IMR-90 (cell line): ENCODE measurements around the gene ZNF579. TPM values are rescaled to one million over a fixed set of nuclear protein-coding genes. Genes with fewer than 3 reads are reported as not detected.
A peak's percentile ranks its signal among the peaks of the same experiment; 100 is the strongest.

Source experiments
- ATAC-seq: fragments of 200-7000 bp; cut with Tn5 transposase; 2 replicates; pipeline ENCODE4 v1.9.1; 2020; ENCODE audit warnings: low read depth, mild to moderate bottlenecking, moderate library complexity
- BruUV-seq: library from RNA; stranded (reverse); fragments of 400-500 nt; replicated peaks from 2 replicates; lab custom pipeline; 2021; lab: Mats Ljungman, UMichigan
- CTCF ChIA-PET: fragments of 300-600 bp; formaldehyde crosslinking; extraction: SDS; loops from one replicate; lab custom pipeline; 2021; ENCODE audit warnings: antibody characterized with exemption; lab: Yijun Ruan, JAX
- POLR2A ChIA-PET: fragments of 300-600 bp; sonication (Branson Sonifier 250); formaldehyde crosslinking; loops from one replicate; lab custom pipeline; 2022; ENCODE audit warnings: antibody characterized with exemption; ENCODE audit not compliant: unreplicated experiment; lab: Charles Lee
- DNase-seq: peaks from one replicate; pipeline ENCODE4 v3.0.0; 2013
- H2AFZ ChIP-seq: replicated peaks from 2 replicates; pipeline ENCODE3; 2013; ENCODE audit warnings: low read length, mild to moderate bottlenecking; ENCODE audit not compliant: poor library complexity
- H2AK5ac ChIP-seq: 2 replicates; pipeline ENCODE4 v1.6.1; 2013; ENCODE audit warnings: low read depth, low read length, inconsistent platforms
- H2AK9ac ChIP-seq: replicated peaks from 2 replicates; pipeline ENCODE3; 2013; ENCODE audit warnings: mild to moderate bottlenecking, low read depth, low read length, moderate library complexity; ENCODE audit not compliant: poor library complexity
- H2BK120ac ChIP-seq: 2 replicates; pipeline ENCODE4 v1.6.1; 2013; ENCODE audit warnings: low read depth, low read length, inconsistent platforms
- H2BK15ac ChIP-seq: 3 replicates; pipeline ENCODE4 v1.6.1; 2013; ENCODE audit warnings: low read depth, low read length, inconsistent platforms
- H2BK20ac ChIP-seq: 2 replicates; pipeline ENCODE4 v1.6.1; 2013; ENCODE audit warnings: low read depth, mild to moderate bottlenecking, inconsistent platforms, low read length, moderate library complexity
- H2BK5ac ChIP-seq: 2 replicates; pipeline ENCODE4 v1.6.1; 2013; ENCODE audit warnings: mild to moderate bottlenecking, low read depth, low read length, inconsistent platforms; ENCODE audit not compliant: poor library complexity, severe bottlenecking
- H3K14ac ChIP-seq: replicated peaks from 2 replicates; pipeline ENCODE4 v1.6.1; 2013; ENCODE audit warnings: low read depth, low read length, inconsistent platforms
- H3K18ac ChIP-seq: 2 replicates; pipeline ENCODE4 v1.6.1; 2013; ENCODE audit warnings: low read depth, low read length, control low read depth
- H3K23ac ChIP-seq: 2 replicates; pipeline ENCODE4 v1.6.1; 2013; ENCODE audit warnings: low read depth, low read length, inconsistent platforms
- H3K27ac ChIP-seq: 2 replicates; pipeline ENCODE4 v1.5.1; 2013; ENCODE audit warnings: mild to moderate bottlenecking, control low read depth, low read length; ENCODE audit not compliant: insufficient read depth
- H3K27me3 ChIP-seq: 2 replicates; pipeline ENCODE4 v1.6.1; 2013; ENCODE audit warnings: low read length; ENCODE audit not compliant: control insufficient read depth, insufficient read depth
- H3K36me3 ChIP-seq: 2 replicates; pipeline ENCODE4 v1.6.1; 2013; ENCODE audit warnings: low read length, mixed read lengths; ENCODE audit not compliant: control insufficient read depth, insufficient read depth
- H3K4ac ChIP-seq: 2 replicates; pipeline ENCODE4 v1.6.1; 2013; ENCODE audit warnings: low read depth, low read length, inconsistent platforms
- H3K4me1 ChIP-seq: 2 replicates; pipeline ENCODE4 v1.6.1; 2013; ENCODE audit warnings: low read length, mixed read lengths; ENCODE audit not compliant: control insufficient read depth, insufficient read depth
- H3K4me2 ChIP-seq: 2 replicates; pipeline ENCODE4 v1.6.1; 2013; ENCODE audit warnings: low read depth, mild to moderate bottlenecking, control low read depth, low read length, moderate library complexity
- H3K4me3 ChIP-seq: 2 replicates; pipeline ENCODE4 v1.5.1; 2013; ENCODE audit warnings: low read depth, mild to moderate bottlenecking, control low read depth, low read length, moderate library complexity; ENCODE audit not compliant: insufficient read depth
- H3K56ac ChIP-seq: 2 replicates; pipeline ENCODE4 v1.6.1; 2013; ENCODE audit warnings: low read length, inconsistent platforms; ENCODE audit not compliant: insufficient read depth; ENCODE audit errors: extremely low read depth
- H3K79me1 ChIP-seq, 2 experiments: 2 replicates each; pipeline ENCODE4 v1.6.1; 2013; ENCODE audit warnings: low read length in 2 of 2, inconsistent platforms in 1 of 2, low read depth in 1 of 2
- H3K9ac ChIP-seq: 2 replicates; pipeline ENCODE4 v1.6.1; 2013; ENCODE audit warnings: low read depth, low read length, control low read depth
- H3K9me1 ChIP-seq: 2 replicates; pipeline ENCODE4 v1.6.1; 2013; ENCODE audit warnings: low read length, inconsistent platforms; ENCODE audit not compliant: insufficient read depth
- H3K9me3 ChIP-seq: 2 replicates; pipeline ENCODE4 v1.6.1; 2013; ENCODE audit warnings: low read length; ENCODE audit not compliant: control insufficient read depth, insufficient read depth
- H4K20me1 ChIP-seq: 2 replicates; pipeline ENCODE4 v1.6.1; 2013; ENCODE audit warnings: low read length, inconsistent platforms; ENCODE audit not compliant: insufficient read depth
- H4K5ac ChIP-seq: 2 replicates; pipeline ENCODE4 v1.6.1; 2013; ENCODE audit warnings: mild to moderate bottlenecking, low read depth, low read length, control low read depth
- H4K8ac ChIP-seq, 2 experiments: 2 replicates each; pipeline ENCODE4 v1.6.1; 2013; ENCODE audit warnings: low read depth in 2 of 2, low read length in 2 of 2, control low read depth in 1 of 2, inconsistent platforms in 1 of 2
- H4K91ac ChIP-seq: 2 replicates; pipeline ENCODE4 v1.6.1; 2013; ENCODE audit warnings: low read depth, low read length, inconsistent platforms; ENCODE audit not compliant: insufficient read depth
- BHLHE40 ChIP-seq: fragments of 150-350 bp; IDR thresholded peaks from 2 replicates; pipeline ENCODE4 v1.6.1; 2016; ENCODE audit warnings: mild to moderate bottlenecking, low read depth, low read length
- CEBPB ChIP-seq: IDR thresholded peaks from 2 replicates; pipeline ENCODE4 v1.6.1; 2012; ENCODE audit warnings: low read depth, low read length, improper control_type of control experiment
- CHD1 ChIP-seq: IDR thresholded peaks from 2 replicates; pipeline ENCODE4 v1.6.1; 2012; ENCODE audit warnings: low read depth, low read length, improper control_type of control experiment
- CTCF ChIP-seq: conservative IDR thresholded peaks from 2 replicates; pipeline ENCODE4 v1.5.1; 2012; ENCODE audit warnings: mild to moderate bottlenecking, low read depth, low read length, improper control_type of control experiment
- MAFK ChIP-seq: IDR thresholded peaks from 2 replicates; pipeline ENCODE4 v1.6.1; 2012; ENCODE audit warnings: low read depth, low read length, improper control_type of control experiment
- MAZ ChIP-seq: IDR thresholded peaks from 2 replicates; pipeline ENCODE4 v1.6.1; 2012; ENCODE audit warnings: low read depth, mild to moderate bottlenecking, low read length, improper control_type of control experiment, moderate library complexity, borderline replicate concordance
- MXI1 ChIP-seq: IDR thresholded peaks from 2 replicates; pipeline ENCODE4 v1.6.1; 2012; ENCODE audit warnings: low read depth, mild to moderate bottlenecking, low read length, moderate library complexity, borderline replicate concordance
- NFE2L2 ChIP-seq: fragments of 150-350 bp; IDR thresholded peaks from 2 replicates; pipeline ENCODE4 v1.6.1; 2016; ENCODE audit warnings: low read depth, mild to moderate bottlenecking, low read length
- POLR2A ChIP-seq: IDR thresholded peaks from 2 replicates; pipeline ENCODE4 v1.6.1; 2012; ENCODE audit warnings: mild to moderate bottlenecking, low read depth, low read length
- RAD21 ChIP-seq: IDR thresholded peaks from 2 replicates; pipeline ENCODE4 v1.6.1; 2012; ENCODE audit warnings: low read length, improper control_type of control experiment
- RCOR1 ChIP-seq: IDR thresholded peaks from 2 replicates; pipeline ENCODE4 v1.6.1; 2012; ENCODE audit warnings: mild to moderate bottlenecking, low read length, improper control_type of control experiment; ENCODE audit not compliant: insufficient replicate concordance
- SMC3 ChIP-seq: fragments of 150-350 bp; IDR thresholded peaks from 2 replicates; pipeline ENCODE4 v1.6.1; 2016; ENCODE audit warnings: low read depth, mild to moderate bottlenecking, antibody characterized with exemption, low read length, moderate library complexity
- WGBS, 2 experiments: methylation state at CpG; one replicate each; pipeline versions ENCODE4 v1.1.5 to v1.1.7; 2013; ENCODE audit warnings: missing lambda C conversion rate in 2 of 2; ENCODE audit not compliant: insufficient read length in 1 of 2; ENCODE audit errors: extremely low coverage in 2 of 2; 5-methylcytosine and 5-hydroxymethylcytosine counted together
- dilution Hi-C: fragments of 300-500 bp; cut with HindIII; formaldehyde crosslinking; loops from one replicate; pipeline ENCODE4 v1.14.3; 2018; ENCODE audit warnings: low sequenced_read_pairs; ENCODE audit not compliant: unreplicated experiment
- in situ Hi-C: fragments of 300-500 bp; cut with MboI; formaldehyde crosslinking; loops from 3 replicates; pipeline ENCODE4 v1.14.3; 2019; ENCODE audit warnings: low sequenced_read_pairs, inconsistent platforms, mixed read lengths
- intact Hi-C: fragments of 100-400 bp; cut with micrococcal nuclease; formaldehyde crosslinking; loops from 2 replicates; pipeline ENCODE4 v1.10.0; 2022
- polyA plus RNA-seq, 3 experiments: library from polyadenylated mRNA; depleted of rRNA; stranded (reverse); fragments of >200 nt; gene quantifications; 2 replicates each; pipeline ENCODE4 v1.2.3, GENCODE V29; 2012; ENCODE audit warnings: low replicate concordance in 1 of 3
- total RNA-seq: library from RNA; depleted of rRNA; stranded (reverse); fragments of >200 nt; gene quantifications from 2 replicates; pipeline ENCODE4 v1.2.3, GENCODE V29; 2012
- TF ChIP-seq, protein P1 (sequence below): fragments of 150-350 bp; IDR thresholded peaks from 2 replicates; pipeline ENCODE4 v1.6.1; 2016; ENCODE audit warnings: low read depth, mild to moderate bottlenecking, low read length, moderate library complexity, borderline replicate concordance

Gene ZNF579
- total and polyA plus RNA-seq, 2 of the 4 experiments (the other 2 are of a cell fraction): 0.54 to 9.0 TPM

- peak; percentile 96 for TF ChIP-seq MAZ
Observed at GRCh38 chr19:55599842-55600661, 19.4 kb upstream of the ZNF579 start, which contains the start of gene ZNF524 (continued).

DNA sequence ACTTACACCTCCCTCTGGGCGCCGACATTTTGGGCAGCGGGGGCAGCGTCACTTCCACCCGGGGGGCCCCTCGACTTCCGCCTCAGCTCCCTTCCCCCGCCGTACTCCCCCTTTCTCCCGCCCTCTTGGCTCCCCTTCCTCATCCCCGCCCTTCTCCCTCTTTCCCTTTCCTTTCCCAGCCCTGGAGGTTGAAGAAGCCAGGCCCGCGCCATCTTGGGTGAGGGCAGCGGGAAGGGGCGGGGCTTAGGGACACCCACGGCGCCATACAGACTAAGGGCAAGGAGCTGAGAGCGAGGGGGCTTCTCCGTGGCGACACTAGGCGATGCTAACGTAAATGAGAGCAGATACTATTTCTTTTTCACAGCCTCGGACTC, 18.8 kb upstream of the ZNF579 start, which contains the start of gene FIZ1:
TSS of gene FIZ1 (minus strand) at position 50 of the 374 bp plus-strand sequence. CDS start 1,652 bp downstream, outside the sequence.
- no TSS peak for BruUV-seq
- Histone ChIP-seq H2BK5ac (peak within 1 kb of the TSS; percentile 96), H3K4me1 (peaks cover 4% of the 10 kb centered on the region; the same call in 1 of the 2 replicates), H3K4me2 (peak within 1 kb of the TSS; percentile 69), H2AK9ac (peak within 1 kb of the TSS; percentile 100), H4K20me1 (no peaks in the 10 kb centered on the region), H3K4ac (peak within 1 kb of the TSS; percentile 100), H3K9me1 (peaks cover 13% of the 10 kb centered on the region), H4K5ac (peak within 1 kb of the TSS; percentile 87), H3K14ac (peak within 1 kb of the TSS; percentile 100), H3K18ac (peak within 1 kb of the TSS; percentile 86), H3K56ac (peak within 1 kb of the TSS; percentile 100), H3K36me3 (peaks cover 20% of the 10 kb centered on the region), H3K27ac (peak within 1 kb of the TSS; percentile 95), H3K9ac (peak within 1 kb of the TSS; percentile 95), H3K23ac (peak within 1 kb of the TSS; percentile 100), H2BK15ac (peak within 1 kb of the TSS; percentile 100; the same call in 2 of the 3 replicates), H3K4me3 (peak within 1 kb of the TSS; percentile 56), H2BK20ac (peak within 1 kb of the TSS; percentile 99), H4K91ac (peak within 1 kb of the TSS; percentile 99), H4K8ac (peak within 1 kb of the TSS; percentile 97 to 100), H2AK5ac (peak within 1 kb of the TSS; percentile 99), H3K9me3 (no peaks in the 10 kb centered on the region), H2AFZ (peak within 1 kb of the TSS; percentile 98), H3K79me1 (peaks cover 19 to 36% of the 10 kb centered on the region in 2 experiments), H2BK120ac (peak within 1 kb of the TSS; percentile 99), H3K27me3 (no peaks in the 10 kb centered on the region)
- peak; percentile 82 for ATAC-seq
- POLR2A ChIA-PET: interaction anchor here (0.7 to 1.4 kb wide), 5 partner anchors 14 to 26 kb away, joined by 3 to 10 read pairs (median 4); partner anchors contain the start of gene ZNF579
- intact Hi-C loops (no loop called here), dilution Hi-C loops (no loop called here), in situ Hi-C loops (no loop called here)
- 0% methylated on average over 9 of the region's 23 CpGs; no CpG with 5 or more reads in 1 of the 2 experiments for WGBS, 2 experiments
- CTCF ChIA-PET: interaction anchor here (1.3 kb wide), 1 partner anchor 132 kb away, joined by 6 read pairs; no protein-coding TSS in a partner anchor
- peak; percentile 98 for DNase-seq
- TF ChIP-seq MXI1: no peak
- no peak for TF ChIP-seq CTCF
- TF ChIP-seq, protein P1, sequence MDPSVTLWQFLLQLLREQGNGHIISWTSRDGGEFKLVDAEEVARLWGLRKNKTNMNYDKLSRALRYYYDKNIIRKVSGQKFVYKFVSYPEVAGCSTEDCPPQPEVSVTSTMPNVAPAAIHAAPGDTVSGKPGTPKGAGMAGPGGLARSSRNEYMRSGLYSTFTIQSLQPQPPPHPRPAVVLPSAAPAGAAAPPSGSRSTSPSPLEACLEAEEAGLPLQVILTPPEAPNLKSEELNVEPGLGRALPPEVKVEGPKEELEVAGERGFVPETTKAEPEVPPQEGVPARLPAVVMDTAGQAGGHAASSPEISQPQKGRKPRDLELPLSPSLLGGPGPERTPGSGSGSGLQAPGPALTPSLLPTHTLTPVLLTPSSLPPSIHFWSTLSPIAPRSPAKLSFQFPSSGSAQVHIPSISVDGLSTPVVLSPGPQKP: no peak
- no peak for TF ChIP-seq RAD21
- TF ChIP-seq RCOR1: no peak
- no peak for TF ChIP-seq SMC3
- no peak for TF ChIP-seq NFE2L2
- TF ChIP-seq POLR2A: peak; percentile 64
- TF ChIP-seq CEBPB: no peak
- TF ChIP-seq MAFK: no peak
- TF ChIP-seq BHLHE40: no peak
- peak; percentile 81; the same call in 1 of the 2 replicates for TF ChIP-seq CHD1
